ENCODE results near the gene HAPLN2. TPM values are rescaled to one million over a fixed set of nuclear protein-coding genes. Genes with fewer than 3 reads are reported as not detected.

The HAPLN2 gene
- total and polyA plus RNA-seq, 2 of the 4 experiments (the other 2 are of a cell fraction) = not detected

DNA sequence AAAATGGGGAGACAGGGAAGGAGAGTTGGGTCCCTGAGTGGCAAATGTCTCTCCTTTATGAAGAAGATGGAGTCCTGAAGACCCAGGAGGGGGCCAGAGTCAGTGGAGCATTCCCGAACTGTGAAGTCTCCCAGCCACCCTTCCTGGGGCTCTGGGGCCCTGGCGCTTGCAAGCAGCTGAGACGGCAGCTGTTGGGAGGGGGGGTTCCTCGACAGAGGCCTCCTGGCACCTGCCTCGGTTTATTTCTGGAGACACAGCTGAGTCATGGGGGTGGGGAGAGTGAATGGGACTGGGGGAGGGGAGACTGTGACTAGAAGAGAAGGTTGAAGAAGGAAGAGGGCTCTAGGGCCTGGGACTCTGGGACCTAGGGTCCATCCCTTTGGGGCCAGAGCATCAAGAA, 44.0 kb downstream of the HAPLN2 start:
- BruUV-seq (replicated peaks) = no TSS peak
- H3K9me1 ChIP-seq (ENCODE audit: insufficient read depth, low read length) = peaks cover 28% of the 10 kb centered on the region
- peak overlapping the region; percentile 71 for H2AK9ac ChIP-seq (replicated peaks; ENCODE audit: low read depth, low read length, poor library complexity)
- ATAC-seq (ENCODE audit: low read depth) = no peak
- H3K56ac ChIP-seq (ENCODE audit: extremely low read depth, insufficient read depth, low read length) = peak overlapping the region; percentile 7
- peak overlapping the region; percentile 97 for H2AK5ac ChIP-seq (ENCODE audit: low read depth, low read length)
- no peaks in the 10 kb centered on the region for H3K36me3 ChIP-seq (ENCODE audit: control insufficient read depth, insufficient read depth, low read length)
- CTCF ChIA-PET = interaction anchor here (2.3 kb wide), 1 partner anchor 26 kb away, joined by 6 read pairs; no protein-coding TSS in a partner anchor
- peak; percentile 79 for DNase-seq
- H3K4me2 ChIP-seq (ENCODE audit: low read depth, low read length) = peak overlapping the region; percentile 43; the same call in 1 of the 2 replicates
- in situ Hi-C loops (cut with MboI; ENCODE audit: low sequenced_read_pairs) = no loop called here
- POLR2A ChIA-PET (ENCODE audit: unreplicated experiment) = interaction anchor here (0.6 kb wide), 1 partner anchor 8 kb away, joined by 19 read pairs; no protein-coding TSS in a partner anchor
- peak overlapping the region; percentile 87; the same call in 2 of the 3 replicates for H2BK15ac ChIP-seq (ENCODE audit: low read depth, low read length)
- intact Hi-C loops (cut with micrococcal nuclease) = no loop called here
- H3K9me3 ChIP-seq (ENCODE audit: control insufficient read depth, insufficient read depth, low read length) = no peaks in the 10 kb centered on the region
- H2AFZ ChIP-seq (replicated peaks; ENCODE audit: low read length, poor library complexity) = peak overlapping the region; percentile 9
- no peak overlapping the region for H3K9ac ChIP-seq (ENCODE audit: low read depth, low read length)
- peak overlapping the region; percentile 97 for H2BK20ac ChIP-seq (ENCODE audit: low read depth, low read length)
- H3K4ac ChIP-seq (ENCODE audit: low read depth, low read length) = peak overlapping the region; percentile 87
- H4K5ac ChIP-seq (ENCODE audit: low read depth, low read length) = peak overlapping the region; percentile 69; the same call in 1 of the 2 replicates
- H3K79me1 ChIP-seq (ENCODE audit: low read depth in 1 of 2, low read length in 2 of 2) = peaks cover 0 to 36% of the 10 kb centered on the region in 2 experiments; a peak in 2 of 4 replicates
- peak overlapping the region; percentile 76 for H3K27ac ChIP-seq (ENCODE audit: insufficient read depth, low read length)
- H3K27me3 ChIP-seq (ENCODE audit: control insufficient read depth, insufficient read depth, low read length) = no peaks in the 10 kb centered on the region
- H3K4me3 ChIP-seq (ENCODE audit: insufficient read depth, low read depth, low read length) = no peak overlapping the region
- no CpG with 5 or more reads among the region's 5 CpGs for WGBS, 2 experiments (ENCODE audit: extremely low coverage in 2 of 2, insufficient read length in 1 of 2)
- peak overlapping the region; percentile 89 for H3K14ac ChIP-seq (replicated peaks; ENCODE audit: low read depth, low read length)
- peak overlapping the region; percentile 34 to 97; a peak in 3 of 4 replicates for H4K8ac ChIP-seq (ENCODE audit: low read depth in 2 of 2, low read length in 2 of 2)
- no peaks in the 10 kb centered on the region for H4K20me1 ChIP-seq (ENCODE audit: insufficient read depth, low read length)
- peak overlapping the region; percentile 95 for H2BK5ac ChIP-seq (ENCODE audit: low read depth, low read length, poor library complexity, severe bottlenecking)
- H2BK120ac ChIP-seq (ENCODE audit: low read depth, low read length) = peak overlapping the region; percentile 96
- TF ChIP-seq NFE2L2 (IDR thresholded peaks at IDR 0.05; ENCODE audit: low read depth, low read length) (peak; percentile 39; the same call in 1 of the 2 replicates), RCOR1 (IDR thresholded peaks at IDR 0.05; ENCODE audit: insufficient replicate concordance, low read length) (peak; percentile 88), BHLHE40 (IDR thresholded peaks at IDR 0.05; ENCODE audit: low read depth, low read length) (0 out of 2 replicates have a peak, but pooled peaks have one; percentile 19), MAZ (IDR thresholded peaks at IDR 0.05; ENCODE audit: borderline replicate concordance, low read depth, low read length) (peak; percentile 33; the same call in 1 of the 2 replicates), POLR2A (IDR thresholded peaks at IDR 0.05; ENCODE audit: low read depth, low read length) (no peak)
- TF ChIP-seq, protein P1, sequence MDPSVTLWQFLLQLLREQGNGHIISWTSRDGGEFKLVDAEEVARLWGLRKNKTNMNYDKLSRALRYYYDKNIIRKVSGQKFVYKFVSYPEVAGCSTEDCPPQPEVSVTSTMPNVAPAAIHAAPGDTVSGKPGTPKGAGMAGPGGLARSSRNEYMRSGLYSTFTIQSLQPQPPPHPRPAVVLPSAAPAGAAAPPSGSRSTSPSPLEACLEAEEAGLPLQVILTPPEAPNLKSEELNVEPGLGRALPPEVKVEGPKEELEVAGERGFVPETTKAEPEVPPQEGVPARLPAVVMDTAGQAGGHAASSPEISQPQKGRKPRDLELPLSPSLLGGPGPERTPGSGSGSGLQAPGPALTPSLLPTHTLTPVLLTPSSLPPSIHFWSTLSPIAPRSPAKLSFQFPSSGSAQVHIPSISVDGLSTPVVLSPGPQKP (IDR thresholded peaks at IDR 0.05; ENCODE audit: borderline replicate concordance, low read depth, low read length) = no peak
- H3K18ac ChIP-seq (ENCODE audit: low read depth, low read length) = peak overlapping the region; percentile 66
- peak overlapping the region; percentile 76 for H3K23ac ChIP-seq (ENCODE audit: low read depth, low read length)
- H3K4me1 ChIP-seq (ENCODE audit: control insufficient read depth, insufficient read depth, low read length) = peaks cover 66% of the 10 kb centered on the region
- H4K91ac ChIP-seq (ENCODE audit: insufficient read depth, low read depth, low read length) = peak overlapping the region; percentile 97
- dilution Hi-C loops (cut with HindIII; ENCODE audit: low sequenced_read_pairs, unreplicated experiment) = no loop called here

Data from IMR-90 (cell line).